GM12872 (cell line): ENCODE measurements around the gene RAB6A.

Experiments
- TF ChIP-seq, protein P1 (sequence below): IDR thresholded peaks from 3 replicates; pipeline ENCODE4 v1.5.1; 2011; ENCODE audit warnings: low read depth, mild to moderate bottlenecking, low read length, moderate library complexity; ENCODE audit not compliant: insufficient read depth

Gene RAB6A

DNA sequence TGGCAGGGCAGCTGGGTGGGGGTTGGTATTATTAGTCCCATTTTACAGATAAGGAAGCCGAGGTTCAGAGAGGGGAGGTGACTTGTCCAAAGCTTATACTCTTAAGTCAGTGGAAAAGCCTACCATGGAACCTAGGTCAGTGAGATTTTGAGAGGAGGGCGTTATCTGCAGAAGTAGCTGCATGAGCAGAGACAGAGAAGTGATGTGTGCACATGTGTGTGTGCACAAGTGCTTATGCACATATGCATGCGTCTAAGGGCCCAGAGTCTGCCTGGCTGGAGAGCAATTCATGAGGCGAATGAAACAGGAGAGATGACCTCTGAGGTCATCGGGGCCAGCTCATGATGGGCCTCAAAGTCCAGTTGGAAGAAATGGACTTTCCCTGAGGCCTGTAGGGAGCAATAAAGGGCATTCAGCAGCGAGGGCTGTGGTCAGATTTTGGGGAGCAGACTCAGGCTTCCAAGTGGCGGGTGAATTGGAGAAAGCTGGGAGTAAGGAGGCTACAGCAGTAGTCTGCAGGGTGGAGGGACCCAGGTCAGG, 106.3 kb downstream of the RAB6A start:
- TF ChIP-seq, protein P1, sequence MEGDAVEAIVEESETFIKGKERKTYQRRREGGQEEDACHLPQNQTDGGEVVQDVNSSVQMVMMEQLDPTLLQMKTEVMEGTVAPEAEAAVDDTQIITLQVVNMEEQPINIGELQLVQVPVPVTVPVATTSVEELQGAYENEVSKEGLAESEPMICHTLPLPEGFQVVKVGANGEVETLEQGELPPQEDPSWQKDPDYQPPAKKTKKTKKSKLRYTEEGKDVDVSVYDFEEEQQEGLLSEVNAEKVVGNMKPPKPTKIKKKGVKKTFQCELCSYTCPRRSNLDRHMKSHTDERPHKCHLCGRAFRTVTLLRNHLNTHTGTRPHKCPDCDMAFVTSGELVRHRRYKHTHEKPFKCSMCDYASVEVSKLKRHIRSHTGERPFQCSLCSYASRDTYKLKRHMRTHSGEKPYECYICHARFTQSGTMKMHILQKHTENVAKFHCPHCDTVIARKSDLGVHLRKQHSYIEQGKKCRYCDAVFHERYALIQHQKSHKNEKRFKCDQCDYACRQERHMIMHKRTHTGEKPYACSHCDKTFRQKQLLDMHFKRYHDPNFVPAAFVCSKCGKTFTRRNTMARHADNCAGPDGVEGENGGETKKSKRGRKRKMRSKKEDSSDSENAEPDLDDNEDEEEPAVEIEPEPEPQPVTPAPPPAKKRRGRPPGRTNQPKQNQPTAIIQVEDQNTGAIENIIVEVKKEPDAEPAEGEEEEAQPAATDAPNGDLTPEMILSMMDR: no peak

DNA sequence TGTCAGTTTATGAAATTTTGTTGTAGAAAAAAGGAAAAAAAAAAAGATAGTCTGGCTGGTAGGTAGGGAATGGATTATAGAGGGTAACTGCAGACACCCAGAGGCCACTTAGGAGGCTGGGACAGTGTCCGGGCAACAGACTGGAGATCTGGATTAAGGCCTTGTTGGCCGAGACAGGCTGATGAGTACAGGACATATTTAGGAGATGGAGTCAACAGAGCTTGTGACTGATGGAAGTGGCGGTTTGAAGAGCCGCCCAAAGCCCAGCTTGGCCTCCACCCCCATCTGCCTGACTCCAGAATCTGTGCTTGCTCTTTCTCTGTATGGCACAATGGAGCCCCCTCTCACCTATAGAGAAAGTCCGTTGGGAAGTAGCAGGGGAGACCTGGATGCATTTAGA, 106.9 kb downstream of the RAB6A start:
- TF ChIP-seq, protein P1: no peak

DNA sequence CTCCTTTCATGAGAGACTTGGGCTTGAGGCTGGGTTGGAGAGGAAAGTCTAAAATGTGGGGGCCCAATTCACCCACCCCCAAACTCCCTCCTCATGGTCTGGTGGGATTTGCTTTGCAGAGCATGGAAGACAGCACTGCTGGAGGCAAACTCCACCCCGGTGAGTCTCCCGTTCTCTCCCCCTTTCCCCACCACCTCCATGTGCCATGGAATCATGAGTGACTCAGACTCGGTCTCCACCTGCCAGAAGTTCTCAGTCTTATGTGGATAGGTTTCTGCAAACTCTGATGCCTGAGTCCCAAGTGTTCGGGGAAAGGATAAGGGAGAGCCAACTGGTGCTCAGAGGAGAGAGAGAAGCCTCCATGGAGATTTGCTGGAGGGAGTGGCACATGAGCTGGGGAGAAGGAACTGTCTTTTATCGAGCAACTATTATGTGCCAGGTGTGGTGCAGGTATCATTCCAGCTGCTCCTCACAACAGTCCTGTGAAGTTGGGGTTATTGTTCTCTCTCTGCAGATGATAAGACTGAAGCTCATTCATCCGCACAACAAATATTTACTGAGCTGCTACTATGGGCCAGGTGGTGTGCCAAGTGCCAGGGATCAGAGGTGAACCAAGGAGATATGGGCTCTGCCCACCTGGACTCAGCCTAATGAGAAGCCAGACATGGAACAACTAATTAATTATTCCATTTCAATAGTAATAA, 107.9 kb downstream of the RAB6A start:
- TF ChIP-seq, protein P1: no peak

DNA sequence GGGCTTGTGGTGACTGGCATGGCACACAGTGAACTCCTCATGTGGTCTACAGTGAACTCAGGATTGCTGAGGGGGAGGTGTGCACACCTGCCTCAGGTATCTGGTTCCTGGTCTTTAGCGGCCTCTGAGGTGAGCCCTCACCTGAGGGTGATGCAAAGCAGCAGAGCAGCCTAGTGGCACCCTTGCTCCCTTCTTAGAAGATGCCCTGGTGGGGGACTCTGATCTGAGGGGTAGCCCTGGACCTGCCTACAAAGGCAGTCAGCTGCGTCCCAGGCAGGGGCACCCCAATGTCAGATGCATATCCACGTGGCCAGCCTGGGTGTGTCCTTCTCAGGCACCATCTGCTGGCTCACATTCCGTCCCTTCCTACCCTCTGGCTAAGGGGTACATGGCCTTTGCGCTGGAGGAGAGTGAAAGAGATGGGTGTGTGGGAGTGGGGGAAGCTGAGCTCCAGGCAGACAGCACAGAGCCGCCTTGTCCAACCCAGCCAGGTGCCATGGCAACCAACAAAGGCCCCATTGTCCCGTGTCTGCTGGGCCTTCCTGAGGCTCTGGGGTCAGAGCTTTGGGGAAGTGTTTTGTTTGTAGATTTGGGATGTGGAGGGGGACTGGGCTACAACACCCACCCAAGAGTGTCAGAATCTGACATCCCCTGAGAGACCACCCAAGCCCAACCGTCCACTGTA, 108.7 kb downstream of the RAB6A start:
- TF ChIP-seq, protein P1: no peak

DNA sequence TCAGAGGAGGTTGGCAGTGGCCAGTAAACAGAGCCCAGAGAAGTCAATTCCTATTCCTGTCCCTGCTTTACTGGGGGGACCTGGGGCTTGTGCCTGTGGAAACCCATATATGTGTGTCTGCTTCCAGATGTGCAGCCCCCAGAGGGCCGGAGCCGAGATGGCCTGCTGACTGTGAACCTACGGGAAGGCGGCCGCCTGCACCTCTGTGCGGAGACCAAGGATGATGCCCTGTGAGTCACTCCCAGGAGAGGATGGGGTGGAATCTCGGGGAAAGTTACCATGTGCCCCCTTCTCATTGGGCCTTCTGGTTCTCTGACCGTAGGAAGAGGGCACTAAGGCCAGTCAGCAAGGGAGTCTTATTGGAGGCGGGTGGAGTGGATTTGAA, 109.2 kb downstream of the RAB6A start:
- TF ChIP-seq, protein P1: no peak

DNA sequence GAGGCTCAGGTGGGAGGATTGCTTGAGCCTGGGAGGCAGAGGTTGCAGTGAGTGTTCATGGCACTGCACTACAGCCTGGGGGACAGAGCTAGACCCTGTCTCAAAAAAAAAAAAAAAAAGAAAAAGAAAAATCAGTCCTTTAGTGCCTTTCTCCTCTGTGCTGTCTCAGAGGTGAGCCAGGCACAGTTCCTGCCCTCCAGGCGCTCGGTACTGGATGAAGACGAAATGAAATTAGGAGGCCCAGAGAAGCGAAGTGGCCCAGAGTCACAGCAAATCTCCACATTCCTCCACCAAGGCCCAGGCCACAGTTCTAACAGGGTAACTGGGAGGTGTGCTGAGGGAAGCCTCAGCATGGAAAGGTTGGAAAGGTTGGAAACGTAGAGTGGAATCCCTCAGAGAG, 109.6 kb downstream of the RAB6A start:
- TF ChIP-seq, protein P1: no peak

DNA sequence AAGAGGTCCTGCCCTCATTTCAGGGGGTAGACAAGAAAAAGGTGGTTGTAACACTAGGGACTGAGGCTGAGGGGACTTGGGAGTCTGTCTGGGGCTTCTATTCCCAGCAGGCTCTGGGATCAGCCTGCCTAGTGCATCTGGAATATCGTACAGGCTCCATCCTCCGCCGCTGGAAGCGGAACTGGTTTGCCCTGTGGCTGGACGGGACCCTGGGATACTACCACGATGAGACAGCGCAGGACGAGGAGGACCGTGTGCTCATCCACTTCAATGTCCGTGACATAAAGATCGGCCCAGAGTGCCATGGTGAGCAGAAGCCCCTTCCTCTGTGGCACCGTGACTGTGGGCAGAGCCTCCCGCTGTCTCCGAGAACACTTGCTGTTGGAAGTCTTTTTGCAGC, 110.5 kb downstream of the RAB6A start:
- TF ChIP-seq, protein P1: no peak
